K562 (cell line): ENCODE results near the gene DDIT3. TPM values are rescaled to one million over a fixed set of nuclear protein-coding genes. Genes with fewer than 3 reads are reported as not detected.
A peak's percentile ranks its signal among the peaks of the same experiment; 100 is the strongest.

Experiments
- CBFA2T3 ChIP-seq: fragments of 450-650 bp; IDR thresholded peaks from 2 replicates; pipeline ENCODE4 v1.6.1; 2017
- CREBBP ChIP-seq: IDR thresholded peaks from one replicate; pipeline ENCODE4 v1.6.1; 2012; ENCODE audit warnings: low read depth, mild to moderate bottlenecking, control low read depth, inconsistent platforms, low read length
- FOXM1 ChIP-seq, 2 experiments: fragments of 450-650 bp in 1 of 2; sonication (generic) in 1 of 2; formaldehyde crosslinking in 1 of 2; IDR thresholded peaks; 2 replicates each; pipeline versions ENCODE4 v1.6.1 to v1.9.0; 2017 to 2022; ENCODE audit warnings: low read depth in 2 of 2, mild to moderate bottlenecking in 2 of 2, missing genetic modification reagents in 1 of 2, moderate library complexity in 1 of 2
- GATA2 ChIP-seq: sonication (generic); formaldehyde crosslinking; IDR thresholded peaks from 2 replicates; pipeline ENCODE4 v1.4.0; 2020; ENCODE audit warnings: mild to moderate bottlenecking, missing genetic modification reagents
- HCFC1 ChIP-seq: IDR thresholded peaks from 2 replicates; pipeline ENCODE4 v1.6.1; 2012; ENCODE audit warnings: low read depth, low read length, improper control_type of control experiment
- KLF6 ChIP-seq: fragments of 250-450 bp; sonication (Bioruptor Pico); IDR thresholded peaks from 2 replicates; pipeline ENCODE4 v1.4.0; 2020; ENCODE audit warnings: mild to moderate bottlenecking, moderate library complexity, borderline replicate concordance
- MCM5 ChIP-seq: fragments of 450-650 bp; IDR thresholded peaks from 2 replicates; pipeline ENCODE4 v1.6.1; 2016; ENCODE audit warnings: low read depth
- MTA1 ChIP-seq: fragments of 450-650 bp; IDR thresholded peaks from 2 replicates; pipeline ENCODE4 v1.6.1; 2017; ENCODE audit warnings: borderline replicate concordance
- MTA2 ChIP-seq: fragments of 450-650 bp; IDR thresholded peaks from 2 replicates; pipeline ENCODE4 v1.6.1; 2016; ENCODE audit warnings: low read depth
- NR2C2 ChIP-seq, 2 experiments: fragments of 200-800 bp in 1 of 2; sonication (Bioruptor generic) in 1 of 2; sonication (generic) in 1 of 2; formaldehyde crosslinking in 1 of 2; IDR thresholded peaks; 2 replicates each; pipeline versions ENCODE4 v1.6.1 to v1.8.0; 2016 to 2022; ENCODE audit warnings: mild to moderate bottlenecking in 1 of 2, missing compliant biosample characterization in 1 of 2, missing genetic modification characterization in 1 of 2, missing genetic modification reagents in 1 of 2
- RBM15 ChIP-seq: fragments of 200-400 bp; formaldehyde crosslinking; IDR thresholded peaks from 2 replicates; pipeline ENCODE4 v1.6.1; 2018; ENCODE audit warnings: mild to moderate bottlenecking, low read length, moderate library complexity; ENCODE audit not compliant: insufficient read depth
- STAG1 ChIP-seq: sonication (generic); formaldehyde crosslinking; IDR thresholded peaks from 2 replicates; pipeline ENCODE4 v1.5.0; 2020; ENCODE audit warnings: missing genetic modification reagents, borderline replicate concordance
- TAF7 ChIP-seq: fragments of 450-650 bp; IDR thresholded peaks from 2 replicates; pipeline ENCODE4 v1.6.1; 2016; ENCODE audit warnings: missing genetic modification characterization, missing compliant biosample characterization
- TRIM24 ChIP-seq, 2 experiments: fragments of 450-650 bp; IDR thresholded peaks; 2 replicates each; pipeline ENCODE4 v1.6.1; 2016
- ZNF146 ChIP-seq: IDR thresholded peaks from one replicate; pipeline ENCODE4 v1.6.1; 2018; ENCODE audit warnings: missing compliant biosample characterization; ENCODE audit not compliant: unreplicated experiment
- ZNF217 ChIP-seq: sonication (generic); formaldehyde crosslinking; IDR thresholded peaks from 2 replicates; pipeline ENCODE4 v1.8.0; 2022; ENCODE audit warnings: mild to moderate bottlenecking, missing genetic modification reagents
- ZNF592 ChIP-seq: fragments of 450-650 bp; IDR thresholded peaks from 2 replicates; pipeline ENCODE4 v1.6.1; 2017; ENCODE audit warnings: antibody characterized with exemption, mild to moderate bottlenecking
- ZNF75A ChIP-seq: fragments of 450-650 bp; formaldehyde crosslinking; IDR thresholded peaks from 2 replicates; pipeline ENCODE4 v1.4.0; 2020; ENCODE audit warnings: mild to moderate bottlenecking
- polyA plus RNA-seq, 8 experiments: library from polyadenylated mRNA; depleted of rRNA in 4 of 8; stranded (reverse) in 5 of 8; unstranded in 3 of 8; fragments of >200 nt; fragmentation: Nextera tagmentation in 2 of 8; fragmentation: Illumina TruSeq in 1 of 8; extraction: Ambion mirVana in 2 of 8; extraction: Trizol in 1 of 8; gene quantifications; 2 replicates each; pipeline versions ENCODE4 v1.2.1 to v1.2.3, GENCODE V29; 2011 to 2014; ENCODE audit warnings: inconsistent platforms in 1 of 8, missing spikeins in 1 of 8
- total RNA-seq, 7 experiments: library from RNA; depleted of rRNA in 6 of 7; stranded (reverse); fragments of >200 nt in 6 of 7; fragmentation: Illumina TruSeq in 2 of 7; extraction: Trizol in 2 of 7; gene quantifications; 2 replicates each; pipeline versions ENCODE4 v1.2.1 to v1.2.3, GENCODE V29; 2011 to 2021; ENCODE audit warnings: low replicate concordance in 1 of 7
- TF ChIP-seq, protein P1 (sequence below): fragments of 250-450 bp; sonication (Bioruptor Pico); IDR thresholded peaks from 2 replicates; pipeline ENCODE4 v1.4.0; 2020; ENCODE audit warnings: mild to moderate bottlenecking, moderate library complexity

DDIT3 gene
- total and polyA plus RNA-seq, 9 of the 15 experiments (the other 6 are each of a cell fraction or from before 2014, with no cell fraction given): 59.1 to 272 (median 89.9) TPM

- TF ChIP-seq ZNF75A (CRISPR knock-in tag) (no peak), GATA2 (CRISPR knock-in tag) (no peak), HCFC1 (peak; percentile 8; the same call in 1 of the 2 replicates), ZNF146 (no peak), FOXM1 (IDR thresholded peaks at IDR 0.05; ENCODE audit: low read depth) (peak; percentile 67), FOXM1 (CRISPR knock-in tag; IDR thresholded peaks at IDR 0.05; ENCODE audit: low read depth) (no peak), MCM5 (no peak), ZNF592 (peak; percentile 93), TAF7 (tag) (peak; percentile 30; the same call in 1 of the 2 replicates), KLF6 (CRISPR knock-in tag) (peak; percentile 74; the same call in 1 of the 2 replicates), CBFA2T3 (peak; percentile 49), MTA2 (no peak), STAG1 (no peak), NR2C2 (CRISPR knock-in tag; IDR thresholded peaks at IDR 0.05) (peak; percentile 85), NR2C2 (tag; IDR thresholded peaks at IDR 0.05) (peak; percentile 96), MTA1 (peak; percentile 60; the same call in 1 of the 2 replicates), CREBBP (no peak), RBM15 (no peak), ZNF217 (CRISPR knock-in tag) (no peak), TRIM24 (IDR thresholded peaks at IDR 0.05) (peak; percentile 32 to 78; a peak in 3 of 4 replicates)
- TF ChIP-seq, protein P1, sequence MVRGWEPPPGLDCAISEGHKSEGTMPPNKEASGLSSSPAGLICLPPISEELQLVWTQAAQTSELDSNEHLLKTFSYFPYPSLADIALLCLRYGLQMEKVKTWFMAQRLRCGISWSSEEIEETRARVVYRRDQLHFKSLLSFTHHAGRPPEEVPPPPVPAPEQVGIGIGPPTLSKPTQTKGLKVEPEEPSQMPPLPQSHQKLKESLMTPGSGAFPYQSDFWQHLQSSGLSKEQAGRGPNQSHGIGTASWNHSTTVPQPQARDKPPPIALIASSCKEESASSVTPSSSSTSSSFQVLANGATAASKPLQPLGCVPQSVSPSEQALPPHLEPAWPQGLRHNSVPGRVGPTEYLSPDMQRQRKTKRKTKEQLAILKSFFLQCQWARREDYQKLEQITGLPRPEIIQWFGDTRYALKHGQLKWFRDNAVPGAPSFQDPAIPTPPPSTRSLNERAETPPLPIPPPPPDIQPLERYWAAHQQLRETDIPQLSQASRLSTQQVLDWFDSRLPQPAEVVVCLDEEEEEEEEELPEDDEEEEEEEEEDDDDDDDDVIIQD (CRISPR knock-in tag): no peak
Measured at GRCh38 chr12:57522011-57522886, 1.9 kb upstream of the DDIT3 start, which contains the start of gene MBD6 (continued).
